WTC11 (cell line): Measurements from ENCODE around the gene NFATC1. TPM values are rescaled to one million over a fixed set of nuclear protein-coding genes. Genes with fewer than 3 reads are reported as not detected.

Source experiments
- ATAC-seq: fragments of 200-7000 bp; cut with Tn5 transposase; 2 replicates; pipeline ENCODE4 v1.10.0; 2021; ENCODE audit warnings: mild to moderate bottlenecking, moderate library complexity
- CTCF ChIA-PET: fragments of 300-600 bp; sonication (Branson Sonifier 250); formaldehyde crosslinking; loops from one replicate; lab custom pipeline; 2021; ENCODE audit warnings: antibody characterized with exemption; lab: Charles Lee
- POLR2A ChIA-PET: fragments of 350-600 bp; sonication (Branson Sonifier 250); formaldehyde crosslinking; loops from one replicate; lab custom pipeline; 2021; ENCODE audit warnings: antibody characterized with exemption; lab: Charles Lee
- DNase-seq: peaks from one replicate; pipeline ENCODE4 v3.0.0; 2021; ENCODE audit warnings: low spot score
- H3K27ac Mint-ChIP-seq: 2 replicates; pipeline ENCODE4 v1.8.0; 2021; ENCODE audit warnings: mixed read lengths
- H3K27me3 Mint-ChIP-seq: 2 replicates; pipeline ENCODE4 v1.8.0; 2021; ENCODE audit warnings: low read depth, mild to moderate bottlenecking, moderate library complexity, mixed read lengths
- H3K36me3 Mint-ChIP-seq: 2 replicates; pipeline ENCODE4 v1.8.0; 2021; ENCODE audit warnings: mixed read lengths
- H3K4me1 Mint-ChIP-seq: 2 replicates; pipeline ENCODE4 v1.8.0; 2022; ENCODE audit warnings: mixed read lengths
- H3K4me3 Mint-ChIP-seq: 2 replicates; pipeline ENCODE4 v1.8.0; 2021; ENCODE audit warnings: mild to moderate bottlenecking, moderate library complexity, mixed read lengths
- H3K9me3 Mint-ChIP-seq: 2 replicates; pipeline ENCODE4 v1.8.0; 2021; ENCODE audit warnings: mixed read lengths
- EMX1 ChIP-seq: fragments of 250-450 bp; sonication (Bioruptor Pico); IDR thresholded peaks from 2 replicates; pipeline ENCODE4 v1.8.0; 2021; ENCODE audit warnings: mild to moderate bottlenecking
- GRHL2 ChIP-seq: fragments of 250-450 bp; sonication (Bioruptor Pico); IDR thresholded peaks from 2 replicates; pipeline ENCODE4 v1.8.0; 2022; ENCODE audit warnings: mild to moderate bottlenecking, moderate library complexity; ENCODE audit not compliant: insufficient replicate concordance, severe bottlenecking
- MXD4 ChIP-seq: fragments of 250-450 bp; sonication (Bioruptor Pico); IDR thresholded peaks from 2 replicates; pipeline ENCODE4 v1.8.0; 2021; ENCODE audit warnings: mild to moderate bottlenecking, moderate library complexity, borderline replicate concordance
- NFYB ChIP-seq: sonication (generic); formaldehyde crosslinking; conservative IDR thresholded peaks from 2 replicates; pipeline ENCODE4 v1.8.0; 2022; ENCODE audit warnings: low read depth, missing genetic modification reagents
- SOX15 ChIP-seq: fragments of 250-450 bp; sonication (Bioruptor Pico); IDR thresholded peaks from 2 replicates; pipeline ENCODE4 v1.9.0; 2021; ENCODE audit warnings: mild to moderate bottlenecking
- SP1 ChIP-seq: sonication (generic); formaldehyde crosslinking; conservative IDR thresholded peaks from 2 replicates; pipeline ENCODE4 v1.8.1; 2022; ENCODE audit warnings: missing genetic modification reagents
- ZNF263 ChIP-seq: sonication (generic); formaldehyde crosslinking; IDR thresholded peaks from 2 replicates; pipeline ENCODE4 v1.8.1; 2022; ENCODE audit warnings: low read depth, mild to moderate bottlenecking, moderate library complexity, missing genetic modification reagents
- ZNF423 ChIP-seq: fragments of 250-450 bp; sonication (Bioruptor Pico); IDR thresholded peaks from 2 replicates; pipeline ENCODE4 v2.1.2; 2022; ENCODE audit warnings: mild to moderate bottlenecking, moderate library complexity
- ZNF512 ChIP-seq: sonication (generic); formaldehyde crosslinking; IDR thresholded peaks from 2 replicates; pipeline ENCODE4 v1.8.1; 2022; ENCODE audit warnings: missing genetic modification reagents, borderline replicate concordance
- total RNA-seq: library from RNA; stranded (reverse); gene quantifications from 3 replicates; pipeline ENCODE4 v1.2.3, GENCODE V29; 2021
- TF ChIP-seq, protein P1 (sequence below): fragments of 200-600 bp; IDR thresholded peaks from 2 replicates; pipeline ENCODE4 v1.8.0; 2022; ENCODE audit warnings: antibody characterized with exemption
- TF ChIP-seq, protein P2 (sequence below): sonication (generic); formaldehyde crosslinking; IDR thresholded peaks from 2 replicates; pipeline ENCODE4 v1.8.1; 2022; ENCODE audit warnings: low read depth, missing genetic modification reagents, borderline replicate concordance
- TF ChIP-seq, protein P3 (sequence below): sonication (generic); formaldehyde crosslinking; IDR thresholded peaks from 2 replicates; pipeline ENCODE4 v1.8.1; 2022; ENCODE audit warnings: mild to moderate bottlenecking, missing genetic modification reagents, moderate library complexity, borderline replicate concordance
- TF ChIP-seq, protein P4 (sequence below): sonication (generic); formaldehyde crosslinking; conservative IDR thresholded peaks from 2 replicates; pipeline ENCODE4 v1.8.1; 2022; ENCODE audit warnings: mild to moderate bottlenecking, missing genetic modification reagents
- TF ChIP-seq, protein P5 (sequence below): fragments of 250-450 bp; sonication (Bioruptor Pico); IDR thresholded peaks from 2 replicates; pipeline ENCODE4 v1.9.0; 2021; ENCODE audit warnings: mild to moderate bottlenecking, borderline replicate concordance
- TF ChIP-seq, protein P6 (sequence below): sonication (generic); formaldehyde crosslinking; IDR thresholded peaks from 2 replicates; pipeline ENCODE4 v1.8.0; 2023; ENCODE audit warnings: missing genetic modification reagents, mild to moderate bottlenecking, borderline replicate concordance

Gene NFATC1
- total RNA-seq, 1 experiment from 2014 or later = 20.2 TPM

GRCh38 chr18:79384151-79384807 is 11.5 kb upstream of the NFATC1 start (continued):
- TF ChIP-seq NFYB (CRISPR knock-in tag) = no peak
- TF ChIP-seq EMX1 (CRISPR knock-in tag) = no peak
- TF ChIP-seq, protein P1, sequence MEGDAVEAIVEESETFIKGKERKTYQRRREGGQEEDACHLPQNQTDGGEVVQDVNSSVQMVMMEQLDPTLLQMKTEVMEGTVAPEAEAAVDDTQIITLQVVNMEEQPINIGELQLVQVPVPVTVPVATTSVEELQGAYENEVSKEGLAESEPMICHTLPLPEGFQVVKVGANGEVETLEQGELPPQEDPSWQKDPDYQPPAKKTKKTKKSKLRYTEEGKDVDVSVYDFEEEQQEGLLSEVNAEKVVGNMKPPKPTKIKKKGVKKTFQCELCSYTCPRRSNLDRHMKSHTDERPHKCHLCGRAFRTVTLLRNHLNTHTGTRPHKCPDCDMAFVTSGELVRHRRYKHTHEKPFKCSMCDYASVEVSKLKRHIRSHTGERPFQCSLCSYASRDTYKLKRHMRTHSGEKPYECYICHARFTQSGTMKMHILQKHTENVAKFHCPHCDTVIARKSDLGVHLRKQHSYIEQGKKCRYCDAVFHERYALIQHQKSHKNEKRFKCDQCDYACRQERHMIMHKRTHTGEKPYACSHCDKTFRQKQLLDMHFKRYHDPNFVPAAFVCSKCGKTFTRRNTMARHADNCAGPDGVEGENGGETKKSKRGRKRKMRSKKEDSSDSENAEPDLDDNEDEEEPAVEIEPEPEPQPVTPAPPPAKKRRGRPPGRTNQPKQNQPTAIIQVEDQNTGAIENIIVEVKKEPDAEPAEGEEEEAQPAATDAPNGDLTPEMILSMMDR = no peak

GRCh38 chr18:79384834-79385233 is 10.9 kb upstream of the NFATC1 start:
- H3K36me3 Mint-ChIP-seq = no peaks in the 10 kb centered on the region
- no peak for ATAC-seq
- H3K4me3 Mint-ChIP-seq = no peak overlapping the region
- peaks cover 12% of the 10 kb centered on the region for H3K27me3 Mint-ChIP-seq
- no peak overlapping the region for H3K27ac Mint-ChIP-seq
- peaks cover 3% of the 10 kb centered on the region for H3K4me1 Mint-ChIP-seq
- H3K9me3 Mint-ChIP-seq = no peaks in the 10 kb centered on the region
- DNase-seq = no peak
- ChIA-PET POLR2A (no interaction called here), CTCF (interaction anchor here (0.6 to 0.8 kb wide), 2 partner anchors 11 to 51 kb away, joined by 3 to 6 read pairs; partner anchors contain the start of gene NFATC1)
- TF ChIP-seq, protein P2, sequence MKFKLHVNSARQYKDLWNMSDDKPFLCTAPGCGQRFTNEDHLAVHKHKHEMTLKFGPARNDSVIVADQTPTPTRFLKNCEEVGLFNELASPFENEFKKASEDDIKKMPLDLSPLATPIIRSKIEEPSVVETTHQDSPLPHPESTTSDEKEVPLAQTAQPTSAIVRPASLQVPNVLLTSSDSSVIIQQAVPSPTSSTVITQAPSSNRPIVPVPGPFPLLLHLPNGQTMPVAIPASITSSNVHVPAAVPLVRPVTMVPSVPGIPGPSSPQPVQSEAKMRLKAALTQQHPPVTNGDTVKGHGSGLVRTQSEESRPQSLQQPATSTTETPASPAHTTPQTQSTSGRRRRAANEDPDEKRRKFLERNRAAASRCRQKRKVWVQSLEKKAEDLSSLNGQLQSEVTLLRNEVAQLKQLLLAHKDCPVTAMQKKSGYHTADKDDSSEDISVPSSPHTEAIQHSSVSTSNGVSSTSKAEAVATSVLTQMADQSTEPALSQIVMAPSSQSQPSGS (CRISPR knock-in tag) = no peak
- TF ChIP-seq, protein P3, sequence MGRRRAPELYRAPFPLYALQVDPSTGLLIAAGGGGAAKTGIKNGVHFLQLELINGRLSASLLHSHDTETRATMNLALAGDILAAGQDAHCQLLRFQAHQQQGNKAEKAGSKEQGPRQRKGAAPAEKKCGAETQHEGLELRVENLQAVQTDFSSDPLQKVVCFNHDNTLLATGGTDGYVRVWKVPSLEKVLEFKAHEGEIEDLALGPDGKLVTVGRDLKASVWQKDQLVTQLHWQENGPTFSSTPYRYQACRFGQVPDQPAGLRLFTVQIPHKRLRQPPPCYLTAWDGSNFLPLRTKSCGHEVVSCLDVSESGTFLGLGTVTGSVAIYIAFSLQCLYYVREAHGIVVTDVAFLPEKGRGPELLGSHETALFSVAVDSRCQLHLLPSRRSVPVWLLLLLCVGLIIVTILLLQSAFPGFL (CRISPR knock-in tag) = no peak
- TF ChIP-seq, protein P4, sequence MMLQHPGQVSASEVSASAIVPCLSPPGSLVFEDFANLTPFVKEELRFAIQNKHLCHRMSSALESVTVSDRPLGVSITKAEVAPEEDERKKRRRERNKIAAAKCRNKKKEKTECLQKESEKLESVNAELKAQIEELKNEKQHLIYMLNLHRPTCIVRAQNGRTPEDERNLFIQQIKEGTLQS (CRISPR knock-in tag) = no peak
- TF ChIP-seq, protein P5, sequence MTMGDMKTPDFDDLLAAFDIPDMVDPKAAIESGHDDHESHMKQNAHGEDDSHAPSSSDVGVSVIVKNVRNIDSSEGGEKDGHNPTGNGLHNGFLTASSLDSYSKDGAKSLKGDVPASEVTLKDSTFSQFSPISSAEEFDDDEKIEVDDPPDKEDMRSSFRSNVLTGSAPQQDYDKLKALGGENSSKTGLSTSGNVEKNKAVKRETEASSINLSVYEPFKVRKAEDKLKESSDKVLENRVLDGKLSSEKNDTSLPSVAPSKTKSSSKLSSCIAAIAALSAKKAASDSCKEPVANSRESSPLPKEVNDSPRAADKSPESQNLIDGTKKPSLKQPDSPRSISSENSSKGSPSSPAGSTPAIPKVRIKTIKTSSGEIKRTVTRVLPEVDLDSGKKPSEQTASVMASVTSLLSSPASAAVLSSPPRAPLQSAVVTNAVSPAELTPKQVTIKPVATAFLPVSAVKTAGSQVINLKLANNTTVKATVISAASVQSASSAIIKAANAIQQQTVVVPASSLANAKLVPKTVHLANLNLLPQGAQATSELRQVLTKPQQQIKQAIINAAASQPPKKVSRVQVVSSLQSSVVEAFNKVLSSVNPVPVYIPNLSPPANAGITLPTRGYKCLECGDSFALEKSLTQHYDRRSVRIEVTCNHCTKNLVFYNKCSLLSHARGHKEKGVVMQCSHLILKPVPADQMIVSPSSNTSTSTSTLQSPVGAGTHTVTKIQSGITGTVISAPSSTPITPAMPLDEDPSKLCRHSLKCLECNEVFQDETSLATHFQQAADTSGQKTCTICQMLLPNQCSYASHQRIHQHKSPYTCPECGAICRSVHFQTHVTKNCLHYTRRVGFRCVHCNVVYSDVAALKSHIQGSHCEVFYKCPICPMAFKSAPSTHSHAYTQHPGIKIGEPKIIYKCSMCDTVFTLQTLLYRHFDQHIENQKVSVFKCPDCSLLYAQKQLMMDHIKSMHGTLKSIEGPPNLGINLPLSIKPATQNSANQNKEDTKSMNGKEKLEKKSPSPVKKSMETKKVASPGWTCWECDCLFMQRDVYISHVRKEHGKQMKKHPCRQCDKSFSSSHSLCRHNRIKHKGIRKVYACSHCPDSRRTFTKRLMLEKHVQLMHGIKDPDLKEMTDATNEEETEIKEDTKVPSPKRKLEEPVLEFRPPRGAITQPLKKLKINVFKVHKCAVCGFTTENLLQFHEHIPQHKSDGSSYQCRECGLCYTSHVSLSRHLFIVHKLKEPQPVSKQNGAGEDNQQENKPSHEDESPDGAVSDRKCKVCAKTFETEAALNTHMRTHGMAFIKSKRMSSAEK (CRISPR knock-in tag) = no peak
- TF ChIP-seq MXD4 (CRISPR knock-in tag) = no peak
- TF ChIP-seq ZNF512 = no peak
- TF ChIP-seq, protein P6, sequence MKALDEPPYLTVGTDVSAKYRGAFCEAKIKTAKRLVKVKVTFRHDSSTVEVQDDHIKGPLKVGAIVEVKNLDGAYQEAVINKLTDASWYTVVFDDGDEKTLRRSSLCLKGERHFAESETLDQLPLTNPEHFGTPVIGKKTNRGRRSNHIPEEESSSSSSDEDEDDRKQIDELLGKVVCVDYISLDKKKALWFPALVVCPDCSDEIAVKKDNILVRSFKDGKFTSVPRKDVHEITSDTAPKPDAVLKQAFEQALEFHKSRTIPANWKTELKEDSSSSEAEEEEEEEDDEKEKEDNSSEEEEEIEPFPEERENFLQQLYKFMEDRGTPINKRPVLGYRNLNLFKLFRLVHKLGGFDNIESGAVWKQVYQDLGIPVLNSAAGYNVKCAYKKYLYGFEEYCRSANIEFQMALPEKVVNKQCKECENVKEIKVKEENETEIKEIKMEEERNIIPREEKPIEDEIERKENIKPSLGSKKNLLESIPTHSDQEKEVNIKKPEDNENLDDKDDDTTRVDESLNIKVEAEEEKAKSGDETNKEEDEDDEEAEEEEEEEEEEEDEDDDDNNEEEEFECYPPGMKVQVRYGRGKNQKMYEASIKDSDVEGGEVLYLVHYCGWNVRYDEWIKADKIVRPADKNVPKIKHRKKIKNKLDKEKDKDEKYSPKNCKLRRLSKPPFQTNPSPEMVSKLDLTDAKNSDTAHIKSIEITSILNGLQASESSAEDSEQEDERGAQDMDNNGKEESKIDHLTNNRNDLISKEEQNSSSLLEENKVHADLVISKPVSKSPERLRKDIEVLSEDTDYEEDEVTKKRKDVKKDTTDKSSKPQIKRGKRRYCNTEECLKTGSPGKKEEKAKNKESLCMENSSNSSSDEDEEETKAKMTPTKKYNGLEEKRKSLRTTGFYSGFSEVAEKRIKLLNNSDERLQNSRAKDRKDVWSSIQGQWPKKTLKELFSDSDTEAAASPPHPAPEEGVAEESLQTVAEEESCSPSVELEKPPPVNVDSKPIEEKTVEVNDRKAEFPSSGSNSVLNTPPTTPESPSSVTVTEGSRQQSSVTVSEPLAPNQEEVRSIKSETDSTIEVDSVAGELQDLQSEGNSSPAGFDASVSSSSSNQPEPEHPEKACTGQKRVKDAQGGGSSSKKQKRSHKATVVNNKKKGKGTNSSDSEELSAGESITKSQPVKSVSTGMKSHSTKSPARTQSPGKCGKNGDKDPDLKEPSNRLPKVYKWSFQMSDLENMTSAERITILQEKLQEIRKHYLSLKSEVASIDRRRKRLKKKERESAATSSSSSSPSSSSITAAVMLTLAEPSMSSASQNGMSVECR = no peak
- no peak for TF ChIP-seq ZNF263 (CRISPR knock-in tag)
- TF ChIP-seq ZNF423 (CRISPR knock-in tag) = no peak
- no peak for TF ChIP-seq GRHL2 (CRISPR knock-in tag)
- TF ChIP-seq SOX15 (CRISPR knock-in tag) = no peak
- TF ChIP-seq SP1 (CRISPR knock-in tag) = no peak
